Measurements from ENCODE around the gene PRDM16.
"Not testable (repeated sequence)": the region's sequence is repeated elsewhere in the genome, so short reads cannot be mapped to it uniquely, and the experiment has no call there.

PRDM16 gene

DNA sequence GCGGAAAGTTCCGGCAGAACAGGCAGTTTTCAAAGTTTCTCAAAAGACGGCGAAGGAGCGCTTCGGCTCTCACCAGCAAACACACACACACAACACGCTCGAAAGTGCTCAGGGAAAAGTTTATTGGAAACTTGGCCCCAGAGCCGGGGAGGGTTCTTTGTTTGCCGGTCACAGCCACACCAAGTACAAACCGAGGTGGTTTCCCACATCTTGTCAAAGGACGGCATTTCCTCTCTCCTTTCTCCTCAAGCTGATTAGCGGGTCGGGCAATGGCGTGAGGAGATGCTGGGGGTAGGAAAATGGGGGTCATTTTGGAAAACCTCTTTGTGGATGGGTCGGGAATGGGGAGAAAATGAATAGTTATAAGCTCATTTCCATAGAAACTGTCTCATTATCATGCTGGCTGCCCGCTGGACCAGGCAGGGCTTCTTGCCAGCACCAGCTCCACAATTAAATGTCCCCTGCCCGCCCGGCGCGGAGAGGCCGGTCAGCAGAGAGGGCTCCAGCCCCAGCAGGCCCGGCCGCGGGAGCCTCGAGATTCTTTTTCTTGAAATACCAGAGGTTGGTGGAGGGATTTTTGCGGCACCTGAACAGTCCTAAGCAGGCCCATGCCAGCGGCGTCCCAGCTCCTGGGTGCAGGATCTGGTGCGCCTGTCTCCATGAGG lies 92.3 kb downstream of the PRDM16 start:
- no peak for DNase-seq
- in situ Hi-C loops (cut with HindIII; ENCODE audit: low pct_ligation_motif_present, low pct_unique_long_range_greater_than_20kb, low sequenced_read_pairs): no loop called here

- in situ Hi-C loops (cut with HindIII; ENCODE audit: low pct_ligation_motif_present, low pct_unique_long_range_greater_than_20kb, low sequenced_read_pairs): no loop called here
- DNase-seq: no peak
These were observed 93.4 kb downstream of the PRDM16 start for GRCh38 chr1:3162322-3162882.

- in situ Hi-C loops (cut with HindIII; ENCODE audit: low pct_ligation_motif_present, low pct_unique_long_range_greater_than_20kb, low sequenced_read_pairs): no loop called here
- no peak for DNase-seq
These were observed 94.4 kb downstream of the PRDM16 start for GRCh38 chr1:3163356-3163755.

- no peak for DNase-seq
- in situ Hi-C loops (cut with HindIII; ENCODE audit: low pct_ligation_motif_present, low pct_unique_long_range_greater_than_20kb, low sequenced_read_pairs): no loop called here
These were observed 95.7 kb downstream of the PRDM16 start for GRCh38 chr1:3164671-3165070.

DNA sequence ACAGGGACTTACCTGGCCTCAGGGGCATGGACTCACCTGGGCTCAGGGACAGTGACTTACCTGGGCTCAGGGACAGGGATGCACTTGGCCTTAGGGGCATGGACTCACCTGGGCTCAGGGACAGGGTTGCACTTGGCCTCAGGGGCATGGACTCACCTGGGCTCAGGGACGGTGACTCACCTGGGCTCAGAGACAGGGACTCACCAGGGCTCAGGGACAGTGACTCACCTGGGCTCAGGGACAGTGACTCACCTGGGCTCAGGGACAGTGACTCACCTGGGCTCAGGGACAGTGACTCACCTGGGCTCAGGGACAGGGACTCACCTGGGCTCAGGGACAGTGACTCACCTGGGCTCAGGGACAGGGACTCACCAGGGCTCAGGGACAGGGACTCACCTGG lies 96.2 kb downstream of the PRDM16 start:
- in situ Hi-C loops (cut with HindIII; ENCODE audit: low pct_ligation_motif_present, low pct_unique_long_range_greater_than_20kb, low sequenced_read_pairs); DNase-seq: not testable (repeated sequence)

- no peak for DNase-seq
- in situ Hi-C loops (cut with HindIII; ENCODE audit: low pct_ligation_motif_present, low pct_unique_long_range_greater_than_20kb, low sequenced_read_pairs): no loop called here
These were observed 97.4 kb downstream of the PRDM16 start for GRCh38 chr1:3166206-3166918.

DNA sequence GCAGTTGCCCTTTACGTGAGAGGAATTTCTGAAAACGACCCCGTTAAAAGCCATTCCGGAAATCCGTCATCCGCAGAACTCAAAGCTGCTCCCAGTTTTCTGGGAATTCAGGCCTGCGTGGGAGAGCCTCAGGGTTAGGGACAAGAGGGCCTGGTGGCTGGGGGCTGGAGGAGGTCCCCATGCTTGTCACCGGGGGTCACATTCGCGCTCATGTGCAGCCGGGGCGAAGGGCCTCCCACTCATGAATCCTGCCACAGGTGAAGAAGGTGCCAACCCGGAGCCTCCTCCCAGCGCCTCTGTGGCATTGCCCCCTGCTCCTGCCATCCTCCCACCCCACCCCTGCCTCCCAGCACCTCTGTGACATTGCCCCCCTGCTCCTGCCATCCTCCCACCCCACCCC lies 98.3 kb downstream of the PRDM16 start:
- in situ Hi-C loops (cut with HindIII; ENCODE audit: low pct_ligation_motif_present, low pct_unique_long_range_greater_than_20kb, low sequenced_read_pairs): no loop called here
- DNase-seq: no peak

DNA sequence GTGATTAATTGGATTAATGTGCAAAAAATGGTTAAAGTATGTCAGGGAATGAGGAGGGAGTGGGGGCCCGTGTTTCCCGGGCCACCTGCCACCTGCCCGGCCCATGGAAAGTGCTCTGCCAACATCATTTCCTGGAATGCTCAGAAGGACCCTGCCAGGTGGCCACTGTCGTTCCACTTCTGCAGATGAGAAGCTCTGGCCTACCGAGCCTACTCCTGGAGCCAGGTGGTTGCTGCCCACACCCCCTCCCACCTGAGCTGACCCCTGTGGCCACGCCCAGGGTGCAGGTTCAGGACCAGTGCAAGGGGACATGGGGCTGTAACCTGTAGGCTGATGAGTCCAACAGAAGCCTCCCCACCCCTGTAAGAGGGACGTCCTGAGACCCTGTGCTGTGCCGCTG lies 99.7 kb downstream of the PRDM16 start:
- in situ Hi-C loops (cut with HindIII; ENCODE audit: low pct_ligation_motif_present, low pct_unique_long_range_greater_than_20kb, low sequenced_read_pairs): no loop called here
- DNase-seq: no peak

DNA sequence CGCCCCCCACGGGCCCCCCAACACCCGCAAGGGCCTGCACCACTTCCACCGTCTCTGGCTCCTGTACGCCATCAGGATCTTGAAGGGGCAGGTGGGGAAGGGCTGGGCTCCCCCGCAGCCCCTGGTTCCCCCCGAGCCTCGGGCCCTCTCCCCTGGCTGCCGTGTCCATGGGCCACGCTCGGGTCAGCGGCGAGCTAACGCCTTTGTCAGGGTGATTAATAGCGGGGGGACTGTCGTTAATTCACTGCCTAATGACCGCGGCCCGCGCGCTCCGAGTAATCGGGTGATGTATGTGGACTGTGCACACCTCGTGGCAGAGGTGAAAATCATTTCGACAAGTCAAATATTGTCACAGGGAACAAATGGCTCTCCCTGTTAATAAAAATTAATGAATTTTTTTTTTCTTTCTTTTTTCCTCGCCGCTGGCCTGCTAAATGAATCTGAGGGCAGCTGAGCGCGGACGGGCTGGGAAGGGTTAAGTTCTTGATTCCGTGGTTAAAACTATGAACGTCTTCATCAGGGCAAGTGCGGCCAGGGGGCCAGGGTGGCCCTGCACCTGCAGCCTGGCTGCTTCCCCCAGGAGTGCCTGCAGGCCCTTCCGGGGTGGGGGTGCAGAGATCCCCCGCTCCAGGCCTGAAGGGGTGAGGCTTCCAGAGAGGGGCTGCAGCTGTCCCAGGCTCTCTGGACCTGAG lies 100.8 kb downstream of the PRDM16 start:
- no peak for DNase-seq
- in situ Hi-C loops (cut with HindIII; ENCODE audit: low pct_ligation_motif_present, low pct_unique_long_range_greater_than_20kb, low sequenced_read_pairs): no loop called here

- DNase-seq: no peak
These were observed 101.8 kb downstream of the PRDM16 start for GRCh38 chr1:3170561-3171453.

DNA sequence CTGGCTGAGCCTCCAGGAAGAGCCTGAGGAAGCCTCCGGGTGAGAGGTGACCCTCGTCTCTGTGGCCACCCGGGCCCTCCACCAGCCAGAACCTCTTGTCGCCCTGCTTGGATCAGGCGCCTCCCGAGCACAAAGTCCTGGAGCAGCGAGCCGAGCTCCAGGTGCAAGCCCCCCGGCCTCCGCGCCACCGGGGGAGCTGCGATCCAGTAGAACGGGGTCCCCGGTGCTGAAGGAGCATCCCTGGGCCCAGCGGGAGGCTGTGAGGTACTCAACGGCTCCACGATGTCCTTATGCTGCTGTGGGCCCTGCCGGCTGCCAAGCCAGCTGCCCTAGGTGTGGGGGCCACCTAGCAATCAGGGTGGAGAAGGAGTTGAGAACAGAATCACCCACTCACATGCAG lies 102.8 kb downstream of the PRDM16 start:
- in situ Hi-C loops (cut with HindIII; ENCODE audit: low pct_ligation_motif_present, low pct_unique_long_range_greater_than_20kb, low sequenced_read_pairs): no loop called here

More at GRCh38 chr1:3170561-3171453, 101.8 kb downstream of the PRDM16 start:
- in situ Hi-C loops (cut with HindIII; ENCODE audit: low pct_ligation_motif_present, low pct_unique_long_range_greater_than_20kb, low sequenced_read_pairs): no loop called here

DNA sequence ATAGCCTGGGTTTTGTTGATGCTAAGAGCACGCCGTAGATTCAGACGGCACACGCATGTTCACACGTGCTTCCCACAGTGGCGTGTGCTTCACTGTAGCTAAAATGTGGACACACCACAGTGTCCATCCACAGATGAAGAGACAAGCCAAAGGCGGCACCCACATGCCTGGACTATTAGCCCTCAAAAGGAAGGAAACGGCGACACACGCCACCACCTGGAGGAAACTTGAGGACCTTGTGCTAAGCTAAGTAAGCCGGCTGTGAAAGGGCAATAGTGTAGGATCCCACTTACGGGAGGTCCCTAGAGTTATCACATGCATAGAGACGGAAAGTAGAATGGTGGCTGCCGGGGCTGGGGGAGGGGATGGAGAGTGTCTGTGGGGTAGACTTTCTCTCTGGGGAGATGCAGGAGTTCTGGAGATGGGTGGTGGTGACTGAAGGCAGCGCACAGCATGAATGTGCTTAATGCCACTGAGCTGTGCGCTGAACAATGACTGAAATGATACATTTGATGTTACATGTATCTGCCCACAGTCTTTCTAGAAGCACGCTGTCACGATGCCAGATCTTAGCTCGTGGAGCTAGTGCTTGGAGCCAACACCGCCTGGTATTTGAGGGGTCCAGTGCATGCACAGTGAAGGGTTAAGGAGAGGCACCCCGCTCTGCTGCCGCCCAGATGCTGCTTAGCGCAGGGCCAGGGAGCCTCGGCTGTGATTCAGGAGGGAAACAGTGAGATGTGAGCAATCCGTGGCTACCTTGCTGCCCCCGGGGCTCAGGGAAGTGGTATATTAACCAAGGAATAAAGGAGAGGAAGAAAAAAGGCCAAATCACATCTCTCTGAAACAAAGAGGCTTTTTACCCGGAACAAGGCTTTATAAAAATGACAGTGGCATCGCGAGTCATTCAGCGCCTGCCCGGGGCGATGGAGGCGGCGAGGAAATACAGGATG lies 103.7 kb downstream of the PRDM16 start:
- no peak for DNase-seq
- in situ Hi-C loops (cut with HindIII; ENCODE audit: low pct_ligation_motif_present, low pct_unique_long_range_greater_than_20kb, low sequenced_read_pairs): no loop called here

More for the DNA sequence above, 102.8 kb downstream of the PRDM16 start:
- DNase-seq: no peak

DNA sequence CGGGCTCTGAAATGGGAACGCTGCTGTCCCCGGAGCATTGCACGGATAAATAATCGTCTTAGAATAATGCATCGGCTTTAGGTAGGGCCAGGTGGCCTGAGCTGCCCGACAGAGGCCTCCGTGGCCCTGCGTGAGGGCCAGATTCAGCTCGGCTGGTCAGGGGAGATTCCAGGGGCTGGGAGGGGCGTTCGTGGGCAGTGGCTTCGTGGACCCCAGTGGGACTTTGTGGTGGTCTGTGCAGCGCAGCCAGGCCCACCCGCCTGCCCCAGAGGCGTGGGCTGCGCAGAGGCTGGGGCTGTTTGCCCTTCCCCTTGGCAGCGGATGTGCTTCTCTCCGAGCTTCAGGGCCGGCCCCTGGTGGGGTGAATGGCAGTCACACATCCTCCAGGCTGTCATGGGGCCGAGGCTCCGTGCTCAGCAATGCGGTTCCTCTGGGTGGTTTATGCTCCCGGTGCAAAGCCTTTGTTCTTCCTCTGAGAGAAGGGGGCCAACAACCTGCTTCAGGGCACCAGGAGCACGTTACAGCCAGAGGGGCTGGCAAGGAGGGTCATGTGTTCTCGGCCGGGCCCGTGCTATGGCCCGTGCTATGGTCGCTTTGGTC lies 104.5 kb downstream of the PRDM16 start:
- no peak for DNase-seq
- in situ Hi-C loops (cut with HindIII; ENCODE audit: low pct_ligation_motif_present, low pct_unique_long_range_greater_than_20kb, low sequenced_read_pairs): no loop called here

- in situ Hi-C loops (cut with HindIII; ENCODE audit: low pct_ligation_motif_present, low pct_unique_long_range_greater_than_20kb, low sequenced_read_pairs): no loop called here
- no peak for DNase-seq
These were observed 105.7 kb downstream of the PRDM16 start for GRCh38 chr1:3174487-3175247.

DNA sequence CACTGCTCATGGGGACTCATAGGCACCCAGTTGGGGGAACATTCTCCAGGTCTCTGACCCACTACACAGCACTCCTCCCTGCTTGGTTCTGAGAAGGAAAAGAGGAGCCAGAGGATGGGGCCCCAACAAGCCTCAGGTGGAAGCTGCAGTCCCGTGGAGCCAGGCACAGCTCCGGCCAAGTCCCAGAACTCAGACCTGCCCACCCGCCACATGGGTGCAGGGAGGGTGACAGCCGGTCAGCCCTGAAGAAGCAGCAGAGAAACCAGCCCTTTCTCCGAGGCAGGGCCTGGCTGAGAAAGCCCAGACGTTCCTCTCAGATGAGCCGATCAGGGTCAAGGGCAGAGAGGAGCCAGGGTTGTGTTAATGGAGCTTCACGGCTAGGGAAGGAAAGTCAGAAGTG lies 106.5 kb downstream of the PRDM16 start:
- in situ Hi-C loops (cut with HindIII; ENCODE audit: low pct_ligation_motif_present, low pct_unique_long_range_greater_than_20kb, low sequenced_read_pairs): no loop called here
- no peak for DNase-seq

- in situ Hi-C loops (cut with HindIII; ENCODE audit: low pct_ligation_motif_present, low pct_unique_long_range_greater_than_20kb, low sequenced_read_pairs): no loop called here
- DNase-seq: no peak
These were observed 107.0 kb downstream of the PRDM16 start for GRCh38 chr1:3176028-3176427.

Data from ACHN (cell line).